Keratinocyte (primary cell): ENCODE results near the gene APOL3. TPM values are rescaled to one million over a fixed set of nuclear protein-coding genes. Genes with fewer than 3 reads are reported as not detected.

ENCODE experiments used
- DNase-seq: peaks from one replicate; pipeline ENCODE4 v3.0.0-alpha.2; 2011; ENCODE audit warnings: low read depth, missing footprints, low spot score
- FAIRE-seq: peaks from 2 replicates; lab custom pipeline; 2011; peaks lifted over from hg19 to GRCh38; lab: Jason Lieb, UNC
- H2AFZ ChIP-seq: 2 replicates; pipeline ENCODE4 v1.6.0; 2012; ENCODE audit warnings: low read length, control low read depth, inconsistent platforms; ENCODE audit not compliant: control insufficient read depth
- H3K27ac ChIP-seq: 2 replicates; pipeline ENCODE4 v1.5.1; 2011; ENCODE audit warnings: low read length; ENCODE audit not compliant: control insufficient read depth, insufficient read depth
- H3K27me3 ChIP-seq: 3 replicates; pipeline ENCODE4 v1.6.0; 2011; ENCODE audit warnings: low read length; ENCODE audit not compliant: control insufficient read depth, insufficient read depth; ENCODE audit errors: extremely low read depth
- H3K36me3 ChIP-seq, 2 experiments: 2 replicates in 1 of 2; 3 replicates in 1 of 2; pipeline ENCODE4 v1.5.1; 2011; ENCODE audit warnings: low read length in 2 of 2, mild to moderate bottlenecking in 1 of 2; ENCODE audit not compliant: control insufficient read depth in 2 of 2, insufficient read depth in 2 of 2; ENCODE audit errors: extremely low read depth in 1 of 2
- H3K4me1 ChIP-seq: 3 replicates; pipeline ENCODE4 v1.5.1; 2011; ENCODE audit warnings: low read length; ENCODE audit not compliant: control insufficient read depth, insufficient read depth; ENCODE audit errors: extremely low read depth
- H3K4me2 ChIP-seq: 3 replicates; pipeline ENCODE4 v1.6.0; 2011; ENCODE audit warnings: low read depth, low read length; ENCODE audit not compliant: control insufficient read depth, insufficient read depth; ENCODE audit errors: extremely low read depth
- H3K4me3 ChIP-seq, 3 experiments: fragments of 200-600 bp in 1 of 3; sonication (generic) in 1 of 3; 2 replicates in 2 of 3; 3 replicates in 1 of 3; pipeline ENCODE4 v1.5.1; 2011 to 2016; ENCODE audit warnings: low read length in 3 of 3, mild to moderate bottlenecking in 3 of 3, control low read depth in 2 of 3, inconsistent platforms in 1 of 3, low read depth in 1 of 3, mixed read lengths in 1 of 3, mixed run types in 1 of 3, moderate library complexity in 1 of 3; ENCODE audit not compliant: control insufficient read depth in 2 of 3, insufficient read depth in 2 of 3; ENCODE audit errors: extremely low read depth in 1 of 3
- H3K79me2 ChIP-seq: 2 replicates; pipeline ENCODE4 v1.6.0; 2012; ENCODE audit warnings: low read length; ENCODE audit not compliant: control insufficient read depth, insufficient read depth
- H3K9ac ChIP-seq: 3 replicates; pipeline ENCODE4 v1.6.0; 2011; ENCODE audit warnings: low read length; ENCODE audit not compliant: control insufficient read depth, insufficient read depth; ENCODE audit errors: extremely low read depth
- H3K9me1 ChIP-seq: 3 replicates; pipeline ENCODE4 v1.6.0; 2011; ENCODE audit warnings: low read length; ENCODE audit not compliant: control insufficient read depth, insufficient read depth; ENCODE audit errors: extremely low read depth
- H3K9me3 ChIP-seq: 2 replicates; pipeline ENCODE4 v1.5.1; 2012; ENCODE audit warnings: low read depth, low read length; ENCODE audit not compliant: control insufficient read depth
- H4K20me1 ChIP-seq: 3 replicates; pipeline ENCODE4 v1.6.0; 2011; ENCODE audit warnings: low read length; ENCODE audit not compliant: control insufficient read depth, insufficient read depth; ENCODE audit errors: extremely low read depth
- CTCF ChIP-seq, 3 experiments: IDR thresholded peaks in 1 of 3; conservative IDR thresholded peaks in 1 of 3; optimal IDR thresholded peaks in 1 of 3; 2 replicates in 2 of 3; 3 replicates in 1 of 3; pipeline versions ENCODE3 to v1.5.1; 2011; ENCODE audit warnings: low read length in 3 of 3, mild to moderate bottlenecking in 3 of 3, moderate library complexity in 2 of 3, control low read depth in 1 of 3, inconsistent platforms in 1 of 3; ENCODE audit not compliant: insufficient read depth in 2 of 3; ENCODE audit errors: extremely low read depth in 1 of 3
- EZH2 ChIP-seq: IDR thresholded peaks from one replicate; pipeline ENCODE4 v1.6.1; 2012; ENCODE audit warnings: inconsistent platforms, mild to moderate bottlenecking, low read length, moderate library complexity
- dilution Hi-C: fragments of 300-500 bp; cut with MboI; formaldehyde crosslinking; loops from one replicate; pipeline ENCODE4 v1.7.0; 2020; ENCODE audit warnings: low sequenced_read_pairs; ENCODE audit not compliant: extremely low pct_ligation_motif_present
- polyA plus RNA-seq, 5 experiments: library from polyadenylated mRNA; depleted of rRNA in 3 of 5; stranded (reverse) in 3 of 5; stranded (forward) in 1 of 5; unstranded in 1 of 5; fragments of >200 nt; gene quantifications; 1 replicate in 1 of 5; 2 replicates in 3 of 5; 3 replicates in 1 of 5; pipeline versions ENCODE4 v1.2.1 to v1.2.3, GENCODE V29; 2011 to 2012; ENCODE audit warnings: missing spikeins in 2 of 5, low read depth in 1 of 5, low replicate concordance in 1 of 5

The APOL3 gene
- polyA plus RNA-seq, 1 donor (not counting 4 experiments of a cell fraction or from before 2014, with no cell fraction given) = 0.92 TPM

- H3K4me1 ChIP-seq = no peaks in the 10 kb centered on the region
- no peak overlapping the region for H3K4me3 ChIP-seq
- no peak for TF ChIP-seq EZH2
- TF ChIP-seq CTCF (optimal IDR thresholded peaks at IDR 0.05 in 1 of 3, IDR thresholded peaks at IDR 0.05 in 1 of 3, conservative IDR thresholded peaks at IDR 0.05 in 1 of 3; ENCODE audit: extremely low read depth in 1 of 3, insufficient read depth in 2 of 3, low read length in 3 of 3) = no peak
- H3K9ac ChIP-seq = no peak overlapping the region
- H3K9me1 ChIP-seq = no peaks in the 10 kb centered on the region
- H4K20me1 ChIP-seq = no peaks in the 10 kb centered on the region
- H2AFZ ChIP-seq = no peak overlapping the region
- H3K9me3 ChIP-seq = no peaks in the 10 kb centered on the region
- no peaks in the 10 kb centered on the region for H3K27me3 ChIP-seq
- no peaks in the 10 kb centered on the region for H3K36me3 ChIP-seq
- no peak overlapping the region for H3K4me2 ChIP-seq
- FAIRE-seq (no peak), DNase-seq (no peak)
- no peak overlapping the region for H3K27ac ChIP-seq
- no peaks in the 10 kb centered on the region for H3K79me2 ChIP-seq
- dilution Hi-C loops = no loop called here
Observed at GRCh38 chr22:36110306-36110881, 50.2 kb downstream of the APOL3 start.

DNA sequence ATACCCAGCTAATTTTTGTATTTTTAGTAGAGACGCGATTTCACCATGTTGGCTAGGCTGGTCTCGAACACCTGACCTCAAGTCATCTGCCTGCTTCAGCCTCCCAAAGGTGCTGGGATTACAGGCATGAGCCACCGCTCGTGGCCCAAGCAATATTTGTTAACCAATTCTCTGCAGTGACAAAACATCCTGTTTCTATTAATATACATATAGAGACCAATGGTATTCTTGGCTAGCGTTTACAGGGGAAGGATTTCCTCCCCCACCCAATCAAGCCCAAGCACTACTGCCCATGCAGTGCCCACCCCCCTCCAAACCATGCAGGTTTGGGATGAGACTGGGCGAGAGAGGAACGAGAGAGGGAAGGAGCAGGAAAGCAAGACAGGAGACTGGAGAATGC is 53.1 kb downstream of the APOL3 start:
- H3K4me3 ChIP-seq = no peak overlapping the region
- DNase-seq = no peak
- no peak overlapping the region for H3K4me2 ChIP-seq
- H3K79me2 ChIP-seq = no peaks in the 10 kb centered on the region
- H3K9me1 ChIP-seq = no peaks in the 10 kb centered on the region
- H3K9ac ChIP-seq = no peak overlapping the region
- no peak overlapping the region for H2AFZ ChIP-seq
- FAIRE-seq = no peak
- no peak overlapping the region for H3K27ac ChIP-seq
- no peaks in the 10 kb centered on the region for H3K36me3 ChIP-seq
- no peak for TF ChIP-seq EZH2
- TF ChIP-seq CTCF (optimal IDR thresholded peaks at IDR 0.05 in 1 of 3, IDR thresholded peaks at IDR 0.05 in 1 of 3, conservative IDR thresholded peaks at IDR 0.05 in 1 of 3; ENCODE audit: extremely low read depth in 1 of 3, insufficient read depth in 2 of 3, low read length in 3 of 3) = no peak
- no peaks in the 10 kb centered on the region for H3K27me3 ChIP-seq
- no peaks in the 10 kb centered on the region for H3K9me3 ChIP-seq
- dilution Hi-C loops = no loop called here
- H4K20me1 ChIP-seq = no peaks in the 10 kb centered on the region
- no peaks in the 10 kb centered on the region for H3K4me1 ChIP-seq
